Stromal cell of bone marrow (primary cell): ENCODE measurements around the gene PXK.

Source experiments
- DNase-seq: peaks from one replicate; pipeline ENCODE4 v3.0.0-alpha.2; 2012; ENCODE audit warnings: low read depth

Gene PXK

GRCh38 chr3:58347984-58348383 lies 15.3 kb downstream of the PXK start:
- no peak for DNase-seq

- DNase-seq, result no peak
These were observed 17.3 kb downstream of the PXK start for GRCh38 chr3:58349792-58350626.

GRCh38 chr3:58350627-58351013 lies 17.9 kb downstream of the PXK start:
- no peak for DNase-seq

- no peak for DNase-seq
These were observed 19.2 kb downstream of the PXK start for GRCh38 chr3:58351920-58352319.

- no peak for DNase-seq
These were observed 19.9 kb downstream of the PXK start for GRCh38 chr3:58352626-58353025.

GRCh38 chr3:58353722-58354553 lies 21.2 kb downstream of the PXK start:
- DNase-seq, result no peak

- DNase-seq, result no peak
These were observed 22.5 kb downstream of the PXK start for GRCh38 chr3:58355179-58355578.

GRCh38 chr3:58356054-58356453 lies 23.4 kb downstream of the PXK start:
- no peak for DNase-seq

GRCh38 chr3:58357402-58357801 lies 24.7 kb downstream of the PXK start:
- DNase-seq, result no peak

GRCh38 chr3:58358092-58358491 lies 25.4 kb downstream of the PXK start:
- DNase-seq, result no peak

GRCh38 chr3:58358808-58359207 lies 26.1 kb downstream of the PXK start:
- DNase-seq, result no peak

GRCh38 chr3:58359621-58360020 lies 26.9 kb downstream of the PXK start:
- no peak for DNase-seq

- no peak for DNase-seq
These were observed 29.2 kb downstream of the PXK start for GRCh38 chr3:58361866-58362265.

- no peak for DNase-seq
These were observed 34.0 kb downstream of the PXK start for GRCh38 chr3:58366699-58367098.

GRCh38 chr3:58369038-58369437 lies 36.3 kb downstream of the PXK start:
- no peak for DNase-seq

GRCh38 chr3:58369876-58370275 lies 37.2 kb downstream of the PXK start:
- DNase-seq, result no peak

GRCh38 chr3:58370407-58370806 lies 37.7 kb downstream of the PXK start:
- no peak for DNase-seq

GRCh38 chr3:58371754-58372153 lies 39.1 kb downstream of the PXK start:
- DNase-seq, result no peak

GRCh38 chr3:58375254-58375653 lies 42.6 kb downstream of the PXK start:
- DNase-seq, result no peak

- DNase-seq, result no peak
These were observed 44.5 kb downstream of the PXK start for GRCh38 chr3:58377168-58377567.

GRCh38 chr3:58377750-58378149 lies 45.1 kb downstream of the PXK start:
- DNase-seq, result no peak

- DNase-seq, result no peak
These were observed 46.8 kb downstream of the PXK start for GRCh38 chr3:58379351-58380073.

- DNase-seq, result peak; percentile 46
These were observed 50.8 kb downstream of the PXK start for GRCh38 chr3:58383476-58383875.
